T-cell (primary cell): ENCODE results near the gene SH3PXD2B. TPM values are rescaled to one million over a fixed set of nuclear protein-coding genes. Genes with fewer than 3 reads are reported as not detected.
A peak's percentile ranks its signal among the peaks of the same experiment; 100 is the strongest.

ENCODE experiments used
- ATAC-seq, 4 experiments: fragments of 200-7000 bp in 3 of 4; fragments of 150-1000 bp in 1 of 4; cut with Tn5 transposase; replicated peaks in 1 of 4; 1 replicate in 3 of 4; 2 replicates in 1 of 4; pipeline ENCODE4 v1.10.0; 2021; ENCODE audit warnings: moderate library complexity in 3 of 4, mild to moderate bottlenecking in 2 of 4, moderate number of reproducible peaks in 1 of 4
- CTCF ChIA-PET, 2 donors: fragments of 300-600 bp; sonication (Branson Sonifier 250); formaldehyde crosslinking; loops; one replicate each; lab custom pipeline; 2022; ENCODE audit warnings: antibody characterized with exemption in 2 of 2; lab: Charles Lee
- POLR2A ChIA-PET, 2 donors: fragments of 300-600 bp; sonication (Branson Sonifier 250); formaldehyde crosslinking; loops; one replicate each; lab custom pipeline; 2022; ENCODE audit warnings: antibody characterized with exemption in 2 of 2; lab: Charles Lee
- DNase-seq, 35 experiments: peaks; one replicate each; pipeline versions ENCODE4 v3.0.0 to v3.0.0-alpha.2; 2013 to 2023
- H3K27ac ChIP-seq: one replicate; pipeline ENCODE4 v1.5.1; 2013; ENCODE audit warnings: low read length
- H3K27me3 ChIP-seq, 2 experiments: replicated peaks in 1 of 2; 1 replicate in 1 of 2; 2 replicates in 1 of 2; pipeline versions ENCODE4 v1.6.1 to v1.7.0; 2013; ENCODE audit warnings: low read length in 1 of 2, mixed read lengths in 1 of 2; ENCODE audit not compliant: control insufficient read depth in 2 of 2, insufficient read depth in 2 of 2; ENCODE audit errors: extremely low read depth in 1 of 2
- H3K36me3 ChIP-seq, 2 donors: 1 replicate in 1 of 2; 2 replicates in 1 of 2; pipeline versions ENCODE4 v1.6.1 to v1.7.0; 2013; ENCODE audit warnings: low read length in 1 of 2; ENCODE audit not compliant: control insufficient read depth in 2 of 2, insufficient read depth in 1 of 2; ENCODE audit errors: extremely low read depth in 1 of 2
- H3K4me1 ChIP-seq, 2 experiments: 1 replicate in 1 of 2; 2 replicates in 1 of 2; pipeline versions ENCODE4 v1.6.1 to v1.7.0; 2013; ENCODE audit warnings: low read length in 2 of 2, mixed read lengths in 1 of 2; ENCODE audit not compliant: insufficient read depth in 2 of 2, control insufficient read depth in 1 of 2; ENCODE audit errors: extremely low read depth in 1 of 2
- H3K4me3 ChIP-seq, 2 donors: 1 replicate in 1 of 2; 2 replicates in 1 of 2; pipeline versions ENCODE4 v1.5.1 to v1.7.0; 2013; ENCODE audit warnings: mild to moderate bottlenecking in 2 of 2, low read length in 1 of 2, moderate library complexity in 1 of 2; ENCODE audit not compliant: control insufficient read depth in 1 of 2; ENCODE audit errors: extremely low read depth in 1 of 2
- H3K9me3 ChIP-seq: 2 replicates; pipeline ENCODE4 v1.7.0; 2013
- H3K27ac Mint-ChIP-seq, 2 donors: one replicate each; pipeline ENCODE4 v1.8.0; 2020 to 2021; ENCODE audit warnings: mild to moderate bottlenecking in 2 of 2, mixed read lengths in 2 of 2
- H3K27me3 Mint-ChIP-seq, 2 donors: one replicate each; pipeline ENCODE4 v1.8.0; 2021 to 2022; ENCODE audit warnings: mixed read lengths in 2 of 2
- H3K36me3 Mint-ChIP-seq: one replicate; pipeline ENCODE4 v1.8.0; 2021; ENCODE audit warnings: mixed read lengths
- H3K4me1 Mint-ChIP-seq, 3 donors: one replicate each; pipeline ENCODE4 v1.8.0; 2020 to 2022; ENCODE audit warnings: mixed read lengths in 3 of 3, mild to moderate bottlenecking in 1 of 3
- H3K4me3 Mint-ChIP-seq, 3 donors: one replicate each; pipeline ENCODE4 v1.8.0; 2020 to 2022; ENCODE audit warnings: mild to moderate bottlenecking in 3 of 3, mixed read lengths in 3 of 3, moderate library complexity in 3 of 3
- H3K9me3 Mint-ChIP-seq, 3 donors: one replicate each; pipeline ENCODE4 v1.8.0; 2020 to 2022; ENCODE audit warnings: mixed read lengths in 3 of 3
- WGBS: methylation state at CpG from one replicate; pipeline ENCODE4 v1.1.5; 2013; ENCODE audit warnings: missing lambda C conversion rate; ENCODE audit not compliant: insufficient coverage; 5-methylcytosine and 5-hydroxymethylcytosine counted together
- total RNA-seq, 35 experiments: library from RNA in 6 of 35; stranded (reverse) in 6 of 35; fragments of 120-200 nt in 1 of 35; gene quantifications; one replicate each; pipeline versions ENCODE4 v1.2.1 to v1.2.4 and lab custom pipeline; 2013 to 2026

SH3PXD2B gene
- total RNA-seq, 5 donors from 2014 or later (not counting 1 experiment from before 2014, with no cell fraction given) = 0.15 to 0.69 (median 0.38) TPM

- WGBS = 68% methylated on average over 6 of the region's 7 CpGs
- Histone ChIP-seq H3K9me3 (no peaks in the 10 kb centered on the region), H3K27ac (no peak overlapping the region), H3K4me3 (no peak overlapping the region), H3K4me1 (peaks cover 3 to 16% of the 10 kb centered on the region in 2 experiments), H3K36me3 (no peaks in the 10 kb centered on the region), H3K27me3 (peaks cover 0 to 68% of the 10 kb centered on the region in 2 experiments)
- POLR2A ChIA-PET = no interaction called here
- no peak for ATAC-seq
- Mint-ChIP-seq H3K27me3 (peaks cover 19 to 45% of the 10 kb centered on the region in 2 donors), H3K36me3 (no peaks in the 10 kb centered on the region), H3K9me3 (no peaks in the 10 kb centered on the region), H3K4me3 (peak overlapping the region in 1 of 3 donors; percentile 0), H3K4me1 (peaks cover 11 to 13% (median 12%) of the 10 kb centered on the region in 3 donors), H3K27ac (no peak overlapping the region)
- CTCF ChIA-PET = interaction anchor here in 1 of 2 donors (1.4 kb wide), 1 partner anchor 10 kb away, joined by 12 read pairs; no protein-coding TSS in a partner anchor
- peak in 19 of 35 experiments; percentile 10 to 58 (median 21) for DNase-seq
Measured at GRCh38 chr5:172450861-172451695, 3.2 kb downstream of the SH3PXD2B start.

DNA sequence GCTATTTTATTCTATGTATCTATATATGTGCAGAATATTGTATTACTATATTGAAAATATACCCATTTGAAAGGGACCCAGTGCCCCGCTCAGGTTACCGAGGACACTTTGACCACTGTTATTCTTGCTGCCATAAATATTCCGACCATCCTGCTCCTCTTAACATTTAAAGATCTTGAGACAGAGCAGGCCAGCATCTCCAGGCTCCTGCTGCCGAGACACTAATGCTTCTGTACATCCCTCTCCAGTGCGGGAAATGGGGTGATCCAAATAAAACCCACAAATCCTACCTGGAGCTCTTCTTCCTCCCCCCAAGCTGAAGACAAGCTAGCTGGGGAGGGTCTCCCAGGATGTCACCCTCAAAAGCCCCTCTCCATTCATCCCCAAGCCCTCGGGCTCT lies 3.9 kb downstream of the SH3PXD2B start:
- Mint-ChIP-seq H3K4me3 (no peak overlapping the region), H3K36me3 (no peaks in the 10 kb centered on the region), H3K4me1 (peaks cover 11 to 13% (median 12%) of the 10 kb centered on the region in 3 donors), H3K9me3 (no peaks in the 10 kb centered on the region), H3K27ac (no peak overlapping the region), H3K27me3 (peaks cover 19 to 46% of the 10 kb centered on the region in 2 donors)
- WGBS = 93% methylated on average over 5 of the region's 6 CpGs
- Histone ChIP-seq H3K4me3 (no peak overlapping the region), H3K36me3 (no peaks in the 10 kb centered on the region), H3K27ac (no peak overlapping the region), H3K27me3 (peaks cover 0 to 68% of the 10 kb centered on the region in 2 experiments), H3K9me3 (no peaks in the 10 kb centered on the region), H3K4me1 (peaks cover 3 to 16% of the 10 kb centered on the region in 2 experiments)
- DNase-seq (no peak), ATAC-seq (no peak)
- CTCF ChIA-PET = interaction anchor here (0.6 to 1.4 kb wide), 3 partner anchors 10 to 69 kb away, joined by 3 to 12 read pairs (median 4); no protein-coding TSS in a partner anchor
- POLR2A ChIA-PET = no interaction called here

DNA sequence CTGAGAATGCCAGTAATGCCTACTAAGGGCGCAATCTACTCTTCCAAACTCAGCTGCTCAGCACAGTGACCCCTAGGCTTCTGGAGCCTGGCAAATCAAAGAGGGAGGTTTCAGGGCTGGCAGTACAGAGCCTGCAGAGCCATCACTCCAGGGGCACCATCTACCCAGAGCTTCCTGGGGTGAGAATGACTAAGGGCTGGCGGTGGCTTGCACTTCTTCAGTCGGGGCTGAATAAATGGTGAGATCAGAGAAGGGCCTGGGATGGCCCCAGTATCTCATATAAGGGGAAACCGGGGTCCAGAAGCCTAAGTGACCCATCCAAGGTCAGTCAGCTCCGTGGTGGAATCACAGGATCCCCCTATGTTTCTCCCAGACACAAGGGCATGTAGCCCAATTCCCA lies 5.3 kb downstream of the SH3PXD2B start:
- Mint-ChIP-seq H3K4me1 (peaks cover 6 to 8% (median 6%) of the 10 kb centered on the region in 3 donors), H3K9me3 (no peaks in the 10 kb centered on the region), H3K4me3 (no peak overlapping the region), H3K36me3 (no peaks in the 10 kb centered on the region), H3K27ac (no peak overlapping the region), H3K27me3 (peaks cover 28 to 50% of the 10 kb centered on the region in 2 donors)
- peaks cover 3 to 10% of the 10 kb centered on the region in 2 experiments for H3K4me1 ChIP-seq
- POLR2A ChIA-PET = no interaction called here
- H3K36me3 ChIP-seq = no peaks in the 10 kb centered on the region
- no peak overlapping the region for H3K4me3 ChIP-seq
- peaks cover 0 to 67% of the 10 kb centered on the region in 2 experiments for H3K27me3 ChIP-seq
- no peak for DNase-seq
- no peak for ATAC-seq
- 55% methylated on average over 3 of the region's 5 CpGs for WGBS
- no peak overlapping the region for H3K27ac ChIP-seq
- H3K9me3 ChIP-seq = no peaks in the 10 kb centered on the region
- CTCF ChIA-PET = no interaction called here

DNA sequence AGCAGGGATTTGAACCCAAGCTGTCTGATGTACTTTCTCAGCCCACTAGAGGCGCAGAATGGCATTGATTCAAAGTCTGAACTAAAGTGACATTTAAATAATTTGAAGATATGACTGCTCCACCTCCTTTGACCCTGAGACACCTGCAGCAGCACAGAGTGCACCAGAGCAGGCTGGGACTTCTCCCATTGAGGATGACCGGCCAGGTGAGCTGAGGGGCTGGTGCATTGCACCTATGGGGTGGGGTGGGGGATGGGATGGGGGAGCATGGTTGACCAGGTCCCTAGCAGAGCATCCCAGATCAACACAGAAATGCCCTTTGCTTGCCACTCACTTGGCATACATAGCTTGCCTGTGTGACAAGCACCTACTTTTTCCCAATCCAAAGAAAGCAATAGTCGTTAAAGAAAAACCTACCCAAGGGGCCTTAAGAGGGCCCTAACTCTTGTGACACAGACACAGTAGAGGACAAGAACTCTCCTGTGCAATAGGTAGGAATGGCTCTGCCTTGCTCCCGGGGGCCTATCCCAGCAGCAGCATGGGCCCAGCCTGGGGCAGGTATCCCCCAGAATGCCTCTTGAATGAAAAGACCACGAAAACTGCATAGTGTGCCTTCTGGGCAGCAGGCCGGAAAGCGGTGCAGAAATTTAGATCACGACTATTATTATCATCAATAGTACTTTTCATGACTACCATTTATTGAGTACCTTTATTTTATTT lies 6.5 kb downstream of the SH3PXD2B start:
- no peak overlapping the region for H3K4me3 Mint-ChIP-seq
- DNase-seq (no peak), ATAC-seq (no peak)
- H3K36me3 Mint-ChIP-seq = no peaks in the 10 kb centered on the region
- ChIA-PET POLR2A (no interaction called here), CTCF (interaction anchor here (0.9 to 1.1 kb wide), 2 partner anchors 18 to 411 kb away, joined by 3 to 4 read pairs; no protein-coding TSS in a partner anchor)
- H3K9me3 Mint-ChIP-seq = no peaks in the 10 kb centered on the region
- H3K27me3 Mint-ChIP-seq = peaks cover 22 to 49% of the 10 kb centered on the region in 2 donors
- no peak overlapping the region for H3K27ac Mint-ChIP-seq
- H3K9me3 ChIP-seq = no peaks in the 10 kb centered on the region
- H3K4me3 ChIP-seq = no peak overlapping the region
- no peaks in the 10 kb centered on the region for H3K4me1 ChIP-seq
- H3K27ac ChIP-seq = no peak overlapping the region
- no peaks in the 10 kb centered on the region for H3K36me3 ChIP-seq
- peaks cover 0 to 6% (median 0%) of the 10 kb centered on the region in 3 donors for H3K4me1 Mint-ChIP-seq
- peaks cover 0 to 62% of the 10 kb centered on the region in 2 experiments for H3K27me3 ChIP-seq
- 71% methylated on average over 6 of the region's 8 CpGs for WGBS

- no peaks in the 10 kb centered on the region for H3K4me1 ChIP-seq
- CTCF ChIA-PET = interaction anchor here (0.6 to 1.1 kb wide), 3 partner anchors 20 to 593 kb away, joined by 3 to 4 read pairs (median 3); no protein-coding TSS in a partner anchor
- H3K36me3 ChIP-seq = no peaks in the 10 kb centered on the region
- no peak for DNase-seq
- H3K27ac ChIP-seq = no peak overlapping the region
- POLR2A ChIA-PET = interaction anchor here in 1 of 2 donors (0.5 kb wide), 1 partner anchor 156 kb away, joined by 3 read pairs; no protein-coding TSS in a partner anchor
- no peak overlapping the region for H3K4me3 Mint-ChIP-seq
- no peak for ATAC-seq
- no peaks in the 10 kb centered on the region for H3K9me3 Mint-ChIP-seq
- no peak overlapping the region for H3K27ac Mint-ChIP-seq
- 68% methylated on average over 12 of the region's 16 CpGs for WGBS
- H3K27me3 Mint-ChIP-seq = peaks cover 19 to 39% of the 10 kb centered on the region in 2 donors
- H3K36me3 Mint-ChIP-seq = no peaks in the 10 kb centered on the region
- peaks cover 0 to 6% (median 0%) of the 10 kb centered on the region in 3 donors for H3K4me1 Mint-ChIP-seq
- no peaks in the 10 kb centered on the region for H3K9me3 ChIP-seq
- H3K27me3 ChIP-seq = peaks cover 0 to 52% of the 10 kb centered on the region in 2 experiments
- H3K4me3 ChIP-seq = no peak overlapping the region
Measured at GRCh38 chr5:172446336-172447051, 7.8 kb downstream of the SH3PXD2B start.
